HepG2 (cell line): Measurements from ENCODE around the gene ELF1. TPM values are rescaled to one million over a fixed set of nuclear protein-coding genes. Genes with fewer than 3 reads are reported as not detected.

Experiments used
- BATF2 ChIP-seq: sonication (generic); formaldehyde crosslinking; IDR thresholded peaks from 2 replicates; pipeline ENCODE4 v1.8.0; 2022; ENCODE audit warnings: mild to moderate bottlenecking, missing genetic modification reagents, moderate library complexity
- EZH2 ChIP-seq: conservative IDR thresholded peaks from 2 replicates; pipeline ENCODE4 v1.6.1; 2012; ENCODE audit warnings: mild to moderate bottlenecking, low read depth, low read length, moderate library complexity
- GPN1 ChIP-seq: sonication (generic); formaldehyde crosslinking; IDR thresholded peaks from 2 replicates; pipeline ENCODE4 v1.5.1; 2020; ENCODE audit warnings: missing genetic modification reagents, borderline replicate concordance
- IKZF4 ChIP-seq: sonication (generic); formaldehyde crosslinking; IDR thresholded peaks from 2 replicates; pipeline ENCODE4 v1.5.1; 2020; ENCODE audit warnings: borderline replicate concordance, mild to moderate bottlenecking, low read depth, missing genetic modification reagents; ENCODE audit errors: not compliant biosample characterization
- IRF2 ChIP-seq: IDR thresholded peaks from 2 replicates; pipeline ENCODE4 v1.6.1; 2018; ENCODE audit warnings: missing genetic modification reagents, missing compliant biosample characterization
- NR3C1 ChIP-seq: sonication (generic); formaldehyde crosslinking; IDR thresholded peaks from 2 replicates; pipeline ENCODE4 v1.4.0; 2020; ENCODE audit warnings: missing genetic modification reagents
- PITX1 ChIP-seq: sonication (generic); formaldehyde crosslinking; IDR thresholded peaks from 2 replicates; pipeline ENCODE4 v1.5.1; 2020; ENCODE audit warnings: mild to moderate bottlenecking, missing genetic modification reagents
- RELA ChIP-seq: sonication (generic); formaldehyde crosslinking; IDR thresholded peaks from 2 replicates; pipeline ENCODE4 v1.4.0; 2020; ENCODE audit warnings: missing genetic modification reagents
- SATB2 ChIP-seq: sonication (generic); formaldehyde crosslinking; IDR thresholded peaks from 2 replicates; pipeline ENCODE4 v1.5.0; 2020; ENCODE audit warnings: missing genetic modification reagents
- SMARCE1 ChIP-seq: fragments of 450-650 bp; IDR thresholded peaks from 2 replicates; pipeline ENCODE4 v1.6.1; 2017; ENCODE audit warnings: borderline replicate concordance
- SP140L ChIP-seq: sonication (generic); formaldehyde crosslinking; IDR thresholded peaks from 2 replicates; pipeline ENCODE4 v1.4.0; 2020; ENCODE audit warnings: missing genetic modification reagents, borderline replicate concordance
- TIGD3 ChIP-seq: sonication (generic); formaldehyde crosslinking; IDR thresholded peaks from 2 replicates; pipeline ENCODE4 v1.5.1; 2020; ENCODE audit warnings: mild to moderate bottlenecking, missing genetic modification reagents, borderline replicate concordance
- ZNF235 ChIP-seq: sonication (generic); formaldehyde crosslinking; IDR thresholded peaks from 2 replicates; pipeline ENCODE4 v1.8.1; 2023; ENCODE audit warnings: mild to moderate bottlenecking, missing genetic modification reagents, borderline replicate concordance
- ZNF614 ChIP-seq: IDR thresholded peaks from 2 replicates; pipeline ENCODE4 v1.6.1; 2018; ENCODE audit warnings: missing biosample characterization, missing genetic modification reagents, inconsistent platforms, borderline replicate concordance
- ZSCAN5A ChIP-seq: sonication (generic); formaldehyde crosslinking; IDR thresholded peaks from 2 replicates; pipeline ENCODE4 v1.8.0; 2022; ENCODE audit warnings: mild to moderate bottlenecking, missing genetic modification reagents, borderline replicate concordance
- polyA plus RNA-seq, 8 experiments: library from polyadenylated mRNA; depleted of rRNA in 3 of 8; stranded (reverse) in 7 of 8; unstranded in 1 of 8; fragments of >200 nt; fragmentation: Illumina TruSeq in 4 of 8; extraction: Trizol in 4 of 8; gene quantifications; 2 replicates each; pipeline versions ENCODE4 v1.2.1 to v1.2.3, GENCODE V29; 2011 to 2016; ENCODE audit warnings: low read depth in 4 of 8, missing spikeins in 1 of 8, mixed read lengths in 1 of 8; ENCODE audit not compliant: insufficient read depth in 1 of 8
- total RNA-seq, 5 experiments: library from RNA; depleted of rRNA; stranded (reverse); fragments of >200 nt; fragmentation: Illumina TruSeq; extraction: Trizol; gene quantifications; 2 replicates each; pipeline ENCODE4 v1.2.3, GENCODE V29; 2016; ENCODE audit warnings: low read depth in 1 of 5

The ELF1 gene
- total and polyA plus RNA-seq, 2 of the 13 experiments (the other 11 are each of a cell fraction or from before 2014, with no cell fraction given), result 24.6 to 71.5 TPM

- TF ChIP-seq PITX1 (CRISPR knock-in tag) (no peak), IRF2 (CRISPR knock-in tag) (no peak), ZSCAN5A (CRISPR knock-in tag) (no peak), ZNF235 (no peak), EZH2 (no peak), SP140L (no peak), IKZF4 (CRISPR knock-in tag) (no peak), NR3C1 (CRISPR knock-in tag) (no peak), SMARCE1 (no peak), ZNF614 (CRISPR knock-in tag) (no peak), SATB2 (CRISPR knock-in tag) (no peak), TIGD3 (CRISPR knock-in tag) (no peak), RELA (no peak), GPN1 (no peak), BATF2 (CRISPR knock-in tag) (no peak)
Observed at GRCh38 chr13:40973409-40973808, 45.7 kb downstream of the ELF1 start (continued).
